ENCODE results near the gene KATNAL1. TPM values are rescaled to one million over a fixed set of nuclear protein-coding genes. Genes with fewer than 3 reads are reported as not detected.

The KATNAL1 gene
- total and polyA plus RNA-seq, 10 of the 15 experiments (the other 5 are each of a cell fraction or from before 2014, with no cell fraction given) = 6.5 to 18.7 (median 11.7) TPM

DNA sequence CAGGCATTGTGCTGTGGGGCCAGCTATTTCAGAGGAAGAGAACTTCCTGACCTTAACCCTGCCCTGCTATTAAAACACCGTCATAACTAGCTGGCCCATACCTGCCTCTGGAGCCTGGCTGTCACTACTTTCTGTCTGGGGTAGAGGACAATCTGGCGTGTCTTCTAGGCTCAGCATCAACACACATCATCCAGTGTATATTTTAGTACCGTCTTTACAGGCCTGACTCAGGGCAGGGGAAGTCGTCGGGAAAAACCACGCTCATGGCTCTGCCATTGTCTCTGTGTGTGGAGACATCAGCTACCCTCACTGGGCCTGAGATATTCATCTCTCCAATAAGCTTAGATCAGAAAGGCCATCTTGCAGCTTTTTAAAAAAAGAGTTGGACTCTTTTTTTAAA lies 151.1 kb downstream of the KATNAL1 start:
- Histone ChIP-seq H3K4me2 (ENCODE audit: control insufficient read depth, insufficient read depth) (no peak overlapping the region), H3K27ac (ENCODE audit: control insufficient read depth, insufficient read depth) (no peak overlapping the region), H3K9me3 (replicated peaks; ENCODE audit: control insufficient read depth, insufficient read depth, low read length) (no peaks in the 10 kb centered on the region), H3K36me3 (ENCODE audit: control insufficient read depth in 2 of 2, insufficient read depth in 2 of 2, low read length in 1 of 2) (no peaks in the 10 kb centered on the region), H3K4me3 (no peak overlapping the region), H2AFZ (ENCODE audit: control insufficient read depth, low read depth, low read length) (no peak overlapping the region), H3K4me1 (ENCODE audit: control insufficient read depth, insufficient read depth, low read length) (peaks cover 33% of the 10 kb centered on the region), H3K27me3 (replicated peaks in 1 of 2; ENCODE audit: control insufficient read depth in 2 of 2, insufficient read depth in 2 of 2, low read length in 1 of 2) (no peaks in the 10 kb centered on the region), H3K9ac (ENCODE audit: control insufficient read depth, insufficient read depth, low read length) (no peak overlapping the region), H3K79me2 (ENCODE audit: control insufficient read depth, insufficient read depth, low read length) (no peaks in the 10 kb centered on the region), H4K20me1 (ENCODE audit: control insufficient read depth, insufficient read depth) (no peaks in the 10 kb centered on the region)
- in situ Hi-C loops (cut with MboI) (no loop called here), intact Hi-C loops (cut with micrococcal nuclease; ENCODE audit: unreplicated experiment) (no loop called here)
- ChIA-PET RAD21 (ENCODE audit: unreplicated experiment) (interaction anchor here (0.7 to 3.9 kb wide), 4 partner anchors 10 to 28 kb away, joined by 3 to 82 read pairs (median 40); no protein-coding TSS in a partner anchor), SMC1A (ENCODE audit: uncharacterized antibody, unreplicated experiment) (interaction anchor here (0.8 to 6.5 kb wide), 4 partner anchors 12 to 40 kb away, joined by 3 to 91 read pairs (median 38); no protein-coding TSS in a partner anchor), CTCF (interaction anchor here (0.7 to 5.5 kb wide), 6 partner anchors 9 to 428 kb away, joined by 3 to 93 read pairs (median 14); no protein-coding TSS in a partner anchor), POLR2A (interaction anchor here (1.1 to 2.6 kb wide), 4 partner anchors 8 to 14 kb away, joined by 3 to 21 read pairs (median 5); no protein-coding TSS in a partner anchor)
- WGBS (ENCODE audit: insufficient coverage, insufficient replicate concordance, low lambda C conversion rate, missing lambda C conversion rate) = 12% methylated on average over 6 of the region's 6 CpGs
- ATAC-seq (no peak), DNase-seq (ENCODE audit: low read depth, low spot score) (no peak), FAIRE-seq (no peak)
- no TSS peak for BruUV-seq (replicated peaks)
- TF ChIP-seq, protein P1, sequence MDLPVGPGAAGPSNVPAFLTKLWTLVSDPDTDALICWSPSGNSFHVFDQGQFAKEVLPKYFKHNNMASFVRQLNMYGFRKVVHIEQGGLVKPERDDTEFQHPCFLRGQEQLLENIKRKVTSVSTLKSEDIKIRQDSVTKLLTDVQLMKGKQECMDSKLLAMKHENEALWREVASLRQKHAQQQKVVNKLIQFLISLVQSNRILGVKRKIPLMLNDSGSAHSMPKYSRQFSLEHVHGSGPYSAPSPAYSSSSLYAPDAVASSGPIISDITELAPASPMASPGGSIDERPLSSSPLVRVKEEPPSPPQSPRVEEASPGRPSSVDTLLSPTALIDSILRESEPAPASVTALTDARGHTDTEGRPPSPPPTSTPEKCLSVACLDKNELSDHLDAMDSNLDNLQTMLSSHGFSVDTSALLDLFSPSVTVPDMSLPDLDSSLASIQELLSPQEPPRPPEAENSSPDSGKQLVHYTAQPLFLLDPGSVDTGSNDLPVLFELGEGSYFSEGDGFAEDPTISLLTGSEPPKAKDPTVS (IDR thresholded peaks at IDR 0.05; ENCODE audit: low read depth, low read length) = no peak
- TF ChIP-seq BHLHE40 (IDR thresholded peaks at IDR 0.05; ENCODE audit: borderline replicate concordance in 1 of 2, low read depth in 2 of 2, low read length in 1 of 2) (no peak), TAF1 (IDR thresholded peaks at IDR 0.05; ENCODE audit: borderline replicate concordance, low read depth, low read length) (no peak), SIN3A (IDR thresholded peaks at IDR 0.05; ENCODE audit: low read depth, low read length) (no peak), FOXK2 (IDR thresholded peaks at IDR 0.05) (no peak)

DNA sequence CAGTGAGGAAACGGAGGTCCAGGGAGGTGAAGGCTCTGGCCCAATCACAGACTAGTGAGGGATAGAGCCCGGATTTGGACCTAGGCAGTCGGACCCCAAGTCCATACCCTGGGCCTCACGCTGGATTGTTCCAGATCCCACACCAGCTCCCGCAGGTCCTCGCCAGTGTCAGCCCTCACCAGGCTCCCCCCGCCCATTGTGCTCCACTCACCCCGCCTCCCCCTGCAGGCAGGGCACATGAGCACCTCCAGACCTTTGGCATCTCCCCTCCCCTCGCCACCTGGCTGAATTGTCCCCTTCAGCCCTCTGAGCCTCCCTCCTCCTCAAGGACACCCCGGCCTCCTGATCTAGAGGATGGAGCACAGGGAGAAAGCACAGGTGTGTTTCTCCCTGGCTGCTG lies 152.4 kb downstream of the KATNAL1 start:
- FAIRE-seq (no peak), ATAC-seq (no peak), DNase-seq (ENCODE audit: low read depth, low spot score) (no peak)
- H3K79me2 ChIP-seq (ENCODE audit: control insufficient read depth, insufficient read depth, low read length) = no peaks in the 10 kb centered on the region
- H3K4me3 ChIP-seq = no peak overlapping the region
- no TSS peak for BruUV-seq (replicated peaks)
- H3K4me1 ChIP-seq (ENCODE audit: control insufficient read depth, insufficient read depth, low read length) = peaks cover 33% of the 10 kb centered on the region
- 88% methylated on average over 8 of the region's 10 CpGs for WGBS (ENCODE audit: insufficient coverage, insufficient replicate concordance, low lambda C conversion rate, missing lambda C conversion rate)
- no peak overlapping the region for H3K9ac ChIP-seq (ENCODE audit: control insufficient read depth, insufficient read depth, low read length)
- H2AFZ ChIP-seq (ENCODE audit: control insufficient read depth, low read depth, low read length) = no peak overlapping the region
- H3K4me2 ChIP-seq (ENCODE audit: control insufficient read depth, insufficient read depth) = no peak overlapping the region
- H4K20me1 ChIP-seq (ENCODE audit: control insufficient read depth, insufficient read depth) = no peaks in the 10 kb centered on the region
- in situ Hi-C loops (cut with MboI) = no loop called here
- no peak overlapping the region for H3K27ac ChIP-seq (ENCODE audit: control insufficient read depth, insufficient read depth)
- intact Hi-C loops (cut with micrococcal nuclease; ENCODE audit: unreplicated experiment) = no loop called here
- ChIA-PET POLR2A (interaction anchor here (1.3 kb wide), 1 partner anchor 14 kb away, joined by 3 read pairs; no protein-coding TSS in a partner anchor), CTCF (no interaction called here), RAD21 (ENCODE audit: unreplicated experiment) (no interaction called here), SMC1A (ENCODE audit: uncharacterized antibody, unreplicated experiment) (interaction anchor here (6.5 kb wide), 1 partner anchor 10 kb away, joined by 91 read pairs; no protein-coding TSS in a partner anchor)
- no peaks in the 10 kb centered on the region for H3K9me3 ChIP-seq (replicated peaks; ENCODE audit: control insufficient read depth, insufficient read depth, low read length)
- TF ChIP-seq CHD1 (IDR thresholded peaks at IDR 0.05; ENCODE audit: low read depth, low read length) (no peak), MEF2A (IDR thresholded peaks at IDR 0.05; ENCODE audit: insufficient read depth, low read depth, low read length) (no peak), TARDBP (IDR thresholded peaks at IDR 0.05; ENCODE audit: borderline replicate concordance) (no peak), ETV6 (conservative IDR thresholded peaks at IDR 0.05 in 1 of 2, IDR thresholded peaks at IDR 0.05 in 1 of 2; ENCODE audit: borderline replicate concordance in 1 of 2, low read depth in 1 of 2) (no peak)
- no peaks in the 10 kb centered on the region for H3K36me3 ChIP-seq (ENCODE audit: control insufficient read depth in 2 of 2, insufficient read depth in 2 of 2, low read length in 1 of 2)
- no peaks in the 10 kb centered on the region for H3K27me3 ChIP-seq (replicated peaks in 1 of 2; ENCODE audit: control insufficient read depth in 2 of 2, insufficient read depth in 2 of 2, low read length in 1 of 2)
